ENCODE data around the gene ANKLE2. TPM values are rescaled to one million over a fixed set of nuclear protein-coding genes. Genes with fewer than 3 reads are reported as not detected.

Gene ANKLE2
- total and polyA plus RNA-seq, 4 donors = 8.4 to 24.1 (median 15.4) TPM

GRCh38 chr12:132720606-132721345 lies 40.9 kb downstream of the ANKLE2 start:
- H3K36me3 ChIP-seq (ENCODE audit: control insufficient read depth in 4 of 4, insufficient read depth in 3 of 4, low read depth in 1 of 4, low read length in 3 of 4) = peaks cover 25 to 74% (median 33%) of the 10 kb centered on the region in 4 donors
- H3K4me1 ChIP-seq (ENCODE audit: control insufficient read depth in 4 of 4, insufficient read depth in 4 of 4, low read length in 3 of 4) = peaks cover 0 to 1% (median under 1%) of the 10 kb centered on the region in 4 donors

DNA sequence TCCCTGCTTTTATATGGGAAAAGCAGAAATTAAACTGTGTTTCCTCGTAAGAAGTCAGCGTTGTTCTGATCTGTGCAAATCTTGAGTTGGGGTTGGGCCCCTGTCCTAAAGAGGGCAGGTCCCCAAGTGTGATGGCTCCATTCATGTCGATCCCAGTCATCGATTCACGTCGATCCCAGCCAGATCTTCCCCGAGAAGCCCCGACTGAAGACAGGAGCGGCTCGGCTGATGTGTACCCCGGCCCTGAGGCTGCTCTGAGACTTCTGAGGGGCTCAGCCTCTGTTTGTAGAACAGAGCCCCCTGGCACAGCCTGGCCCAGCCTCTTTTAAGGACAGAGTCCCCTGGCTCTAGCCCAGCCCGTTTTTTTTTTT lies 41.7 kb downstream of the ANKLE2 start:
- peaks cover 23 to 67% (median 27%) of the 10 kb centered on the region in 4 donors for H3K36me3 ChIP-seq (ENCODE audit: control insufficient read depth in 4 of 4, insufficient read depth in 3 of 4, low read depth in 1 of 4, low read length in 3 of 4)
- H3K4me1 ChIP-seq (ENCODE audit: control insufficient read depth in 4 of 4, insufficient read depth in 4 of 4, low read length in 3 of 4) = peaks cover 0 to 3% (median 1%) of the 10 kb centered on the region in 4 donors
- TF ChIP-seq SP1 (IDR thresholded peaks at IDR 0.05) = no peak
- no peak for TF ChIP-seq TAF1 (conservative IDR thresholded peaks at IDR 0.05)
- no peak for TF ChIP-seq RXRA (IDR thresholded peaks at IDR 0.05)
- TF ChIP-seq, protein P1, sequence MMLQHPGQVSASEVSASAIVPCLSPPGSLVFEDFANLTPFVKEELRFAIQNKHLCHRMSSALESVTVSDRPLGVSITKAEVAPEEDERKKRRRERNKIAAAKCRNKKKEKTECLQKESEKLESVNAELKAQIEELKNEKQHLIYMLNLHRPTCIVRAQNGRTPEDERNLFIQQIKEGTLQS (IDR thresholded peaks at IDR 0.05) = no peak
- no peak for TF ChIP-seq JUND (IDR thresholded peaks at IDR 0.05)
- no peak for TF ChIP-seq NR2F2 (IDR thresholded peaks at IDR 0.05)
- TF ChIP-seq HNF4G (IDR thresholded peaks at IDR 0.05) = no peak
- no peak for TF ChIP-seq FOXA1 (IDR thresholded peaks at IDR 0.05)
- TF ChIP-seq GABPA (IDR thresholded peaks at IDR 0.05 in 1 of 2, conservative IDR thresholded peaks at IDR 0.05 in 1 of 2) = no peak
- TF ChIP-seq FOXA2 (IDR thresholded peaks at IDR 0.05) = no peak
- TF ChIP-seq REST (IDR thresholded peaks at IDR 0.05) = no peak
- TF ChIP-seq YY1 (IDR thresholded peaks at IDR 0.05) = no peak
- no peak for TF ChIP-seq RAD21 (IDR thresholded peaks at IDR 0.05)
- TF ChIP-seq, protein P2, sequence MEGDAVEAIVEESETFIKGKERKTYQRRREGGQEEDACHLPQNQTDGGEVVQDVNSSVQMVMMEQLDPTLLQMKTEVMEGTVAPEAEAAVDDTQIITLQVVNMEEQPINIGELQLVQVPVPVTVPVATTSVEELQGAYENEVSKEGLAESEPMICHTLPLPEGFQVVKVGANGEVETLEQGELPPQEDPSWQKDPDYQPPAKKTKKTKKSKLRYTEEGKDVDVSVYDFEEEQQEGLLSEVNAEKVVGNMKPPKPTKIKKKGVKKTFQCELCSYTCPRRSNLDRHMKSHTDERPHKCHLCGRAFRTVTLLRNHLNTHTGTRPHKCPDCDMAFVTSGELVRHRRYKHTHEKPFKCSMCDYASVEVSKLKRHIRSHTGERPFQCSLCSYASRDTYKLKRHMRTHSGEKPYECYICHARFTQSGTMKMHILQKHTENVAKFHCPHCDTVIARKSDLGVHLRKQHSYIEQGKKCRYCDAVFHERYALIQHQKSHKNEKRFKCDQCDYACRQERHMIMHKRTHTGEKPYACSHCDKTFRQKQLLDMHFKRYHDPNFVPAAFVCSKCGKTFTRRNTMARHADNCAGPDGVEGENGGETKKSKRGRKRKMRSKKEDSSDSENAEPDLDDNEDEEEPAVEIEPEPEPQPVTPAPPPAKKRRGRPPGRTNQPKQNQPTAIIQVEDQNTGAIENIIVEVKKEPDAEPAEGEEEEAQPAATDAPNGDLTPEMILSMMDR (IDR thresholded peaks at IDR 0.05; ENCODE audit: low read depth, low read length, missing input control) = no peak
- no peak for TF ChIP-seq HNF4A (conservative IDR thresholded peaks at IDR 0.05)
- TF ChIP-seq MAX (IDR thresholded peaks at IDR 0.05) = no peak
- no peak for TF ChIP-seq EGR1 (IDR thresholded peaks at IDR 0.05; ENCODE audit: low read depth in 2 of 2)
- TF ChIP-seq, protein P3, sequence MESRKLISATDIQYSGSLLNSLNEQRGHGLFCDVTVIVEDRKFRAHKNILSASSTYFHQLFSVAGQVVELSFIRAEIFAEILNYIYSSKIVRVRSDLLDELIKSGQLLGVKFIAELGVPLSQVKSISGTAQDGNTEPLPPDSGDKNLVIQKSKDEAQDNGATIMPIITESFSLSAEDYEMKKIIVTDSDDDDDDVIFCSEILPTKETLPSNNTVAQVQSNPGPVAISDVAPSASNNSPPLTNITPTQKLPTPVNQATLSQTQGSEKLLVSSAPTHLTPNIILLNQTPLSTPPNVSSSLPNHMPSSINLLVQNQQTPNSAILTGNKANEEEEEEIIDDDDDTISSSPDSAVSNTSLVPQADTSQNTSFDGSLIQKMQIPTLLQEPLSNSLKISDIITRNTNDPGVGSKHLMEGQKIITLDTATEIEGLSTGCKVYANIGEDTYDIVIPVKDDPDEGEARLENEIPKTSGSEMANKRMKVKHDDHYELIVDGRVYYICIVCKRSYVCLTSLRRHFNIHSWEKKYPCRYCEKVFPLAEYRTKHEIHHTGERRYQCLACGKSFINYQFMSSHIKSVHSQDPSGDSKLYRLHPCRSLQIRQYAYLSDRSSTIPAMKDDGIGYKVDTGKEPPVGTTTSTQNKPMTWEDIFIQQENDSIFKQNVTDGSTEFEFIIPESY (IDR thresholded peaks at IDR 0.05) = no peak

More at GRCh38 chr12:132720606-132721345, 40.9 kb downstream of the ANKLE2 start:
- DNase-seq (ENCODE audit: low spot score) = no peak
- Histone ChIP-seq H3K27ac (ENCODE audit: low read depth in 1 of 2, low read length in 2 of 2) (no peak overlapping the region), H3K27me3 (ENCODE audit: control insufficient read depth in 4 of 4, insufficient read depth in 4 of 4, low read length in 3 of 4) (no peaks in the 10 kb centered on the region), H3K4me3 (ENCODE audit: low read depth in 1 of 3, low read length in 3 of 3) (no peak overlapping the region), H3K9ac (ENCODE audit: low read depth in 1 of 2, low read length in 2 of 2) (no peak overlapping the region), H3K9me3 (ENCODE audit: control insufficient read depth in 4 of 4, low read length in 3 of 4) (no peaks in the 10 kb centered on the region)
- WGBS = 97% methylated on average over 25 of the region's 25 CpGs
- TF ChIP-seq, protein P2 (IDR thresholded peaks at IDR 0.05; ENCODE audit: low read depth, low read length, missing input control) = no peak

More for the DNA sequence above, 41.7 kb downstream of the ANKLE2 start:
- no peak for DNase-seq (ENCODE audit: low spot score)
- WGBS = 96% methylated on average over 12 of the region's 12 CpGs
- H3K27me3 ChIP-seq (ENCODE audit: control insufficient read depth in 4 of 4, insufficient read depth in 4 of 4, low read length in 3 of 4) = no peaks in the 10 kb centered on the region
- no peak overlapping the region for H3K9ac ChIP-seq (ENCODE audit: low read depth in 1 of 2, low read length in 2 of 2)
- H3K9me3 ChIP-seq (ENCODE audit: control insufficient read depth in 4 of 4, low read length in 3 of 4) = no peaks in the 10 kb centered on the region
- H3K27ac ChIP-seq (ENCODE audit: low read depth in 1 of 2, low read length in 2 of 2) = no peak overlapping the region
- no peak overlapping the region for H3K4me3 ChIP-seq (ENCODE audit: low read depth in 1 of 3, low read length in 3 of 3)
